Esophagus squamous epithelium (tissue), 5 donors: ENCODE measurements around the gene TBC1D10A. TPM values are rescaled to one million over a fixed set of nuclear protein-coding genes. Genes with fewer than 3 reads are reported as not detected.
A peak's percentile ranks its signal among the peaks of the same experiment; 100 is the strongest.

Experiments used
- DNase-seq: peaks from one replicate; lab custom pipeline; 2025; lab: John Stamatoyannopoulos, UW
- H3K27ac ChIP-seq, 4 donors: fragments of 200-600 bp; sonication (generic); one replicate each; pipeline ENCODE4 v1.5.1; 2016 to 2019; ENCODE audit warnings: mild to moderate bottlenecking in 1 of 4
- H3K27me3 ChIP-seq, 4 donors: fragments of 200-600 bp; sonication (generic); 1 replicate in 3 of 4; 2 replicates in 1 of 4; pipeline versions ENCODE4 v1.5.1 to v1.6.0; 2017 to 2021; ENCODE audit warnings: antibody characterized with exemption in 1 of 4
- H3K36me3 ChIP-seq, 3 donors: fragments of 200-600 bp; sonication (generic); one replicate each; pipeline ENCODE4 v1.5.1; 2016 to 2019
- H3K4me1 ChIP-seq, 3 donors: fragments of 200-600 bp; sonication (generic); one replicate each; pipeline ENCODE4 v1.5.1; 2017 to 2019
- H3K4me3 ChIP-seq, 4 donors: fragments of 200-600 bp; sonication (generic); 1 replicate in 3 of 4; 2 replicates in 1 of 4; pipeline ENCODE4 v1.5.1; 2016 to 2019; ENCODE audit warnings: mild to moderate bottlenecking in 2 of 4, moderate library complexity in 1 of 4
- H3K9me3 ChIP-seq, 3 donors: fragments of 200-600 bp; sonication (generic); one replicate each; pipeline ENCODE4 v1.5.1; 2016 to 2019
- CTCF ChIP-seq, 6 experiments: fragments of 450-650 bp in 4 of 6; fragments of 200-600 bp in 2 of 6; sonication (generic) in 2 of 6; IDR thresholded peaks; one replicate each; pipeline ENCODE4 v1.5.1; 2016 to 2019; ENCODE audit warnings: antibody characterized with exemption in 6 of 6, mild to moderate bottlenecking in 4 of 6, moderate library complexity in 4 of 6
- POLR2A ChIP-seq, 4 donors: fragments of 450-650 bp; IDR thresholded peaks; one replicate each; pipeline ENCODE4 v1.6.1; 2017; ENCODE audit warnings: antibody characterized with exemption in 4 of 4, mild to moderate bottlenecking in 4 of 4, moderate library complexity in 3 of 4
- WGBS, 2 donors: methylation state at CpG; one replicate each; pipeline ENCODE4 v1.1.5; 2018; 5-methylcytosine and 5-hydroxymethylcytosine counted together
- intact Hi-C: fragments of 100-400 bp; cut with DNase I; formaldehyde crosslinking; loops from one replicate; pipeline ENCODE4 v1.15.0; 2022
- total RNA-seq, 4 donors: library from RNA; depleted of rRNA; stranded (reverse); fragments of >200 nt; gene quantifications; one replicate each; pipeline ENCODE4 v1.1.0, GENCODE V29; 2016
- donor health status: DM: yes; HTN: yes; CAD: no.

TBC1D10A gene
- total RNA-seq, 4 donors from 2014 or later: 40.7 to 55.1 (median 47.0) TPM

- WGBS, 2 donors: 31 to 62% methylated on average over 3 to 5 of the region's 13 CpGs
- Histone ChIP-seq H3K36me3 (peaks cover 28 to 59% (median 32%) of the 10 kb centered on the region in 3 donors), H3K4me3 (no peak overlapping the region), H3K4me1 (peaks cover 56 to 93% (median 60%) of the 10 kb centered on the region in 3 donors), H3K9me3 (no peaks in the 10 kb centered on the region), H3K27me3 (no peaks in the 10 kb centered on the region), H3K27ac (peak overlapping the region; percentile 96 to 99 (median 97))
- intact Hi-C loops: no loop called here
- no peak for DNase-seq
- TF ChIP-seq CTCF (IDR thresholded peaks at IDR 0.05): peak in 3 of 6 experiments; percentile 1 to 14 (median 11)
- TF ChIP-seq POLR2A (IDR thresholded peaks at IDR 0.05): no peak
Observed at GRCh38 chr22:30291058-30291892, 35.5 kb downstream of the TBC1D10A start.

- no peak for DNase-seq
- Histone ChIP-seq H3K9me3 (no peaks in the 10 kb centered on the region), H3K4me3 (peak overlapping the region in 3 of 4 donors; percentile 78 to 99 (median 87)), H3K4me1 (peaks cover 54 to 89% (median 56%) of the 10 kb centered on the region in 3 donors), H3K27me3 (no peaks in the 10 kb centered on the region), H3K27ac (peak overlapping the region; percentile 96 to 99 (median 97)), H3K36me3 (peaks cover 26 to 59% (median 30%) of the 10 kb centered on the region in 3 donors)
- WGBS, 2 donors: 0% methylated on average over 2 of the region's 3 CpGs; no CpG with 5 or more reads in 1 of the 2 donors
- TF ChIP-seq POLR2A (IDR thresholded peaks at IDR 0.05) (no peak), CTCF (IDR thresholded peaks at IDR 0.05) (no peak)
- intact Hi-C loops: no loop called here
Observed at GRCh38 chr22:30290342-30291057, 36.2 kb downstream of the TBC1D10A start.

- H3K27me3 ChIP-seq: no peaks in the 10 kb centered on the region
- H3K4me1 ChIP-seq: peaks cover 54 to 84% (median 56%) of the 10 kb centered on the region in 3 donors
- 6% methylated on average over 11 of the region's 12 CpGs; no CpG with 5 or more reads in 1 of the 2 donors for WGBS, 2 donors
- TF ChIP-seq POLR2A (IDR thresholded peaks at IDR 0.05) (no peak), CTCF (IDR thresholded peaks at IDR 0.05) (no peak)
- no peaks in the 10 kb centered on the region for H3K9me3 ChIP-seq
- peaks cover 28 to 59% (median 33%) of the 10 kb centered on the region in 3 donors for H3K36me3 ChIP-seq
- peak overlapping the region; percentile 96 to 99 (median 97) for H3K27ac ChIP-seq
- no peak for DNase-seq
- H3K4me3 ChIP-seq: peak overlapping the region; percentile 66 to 99 (median 82)
- intact Hi-C loops: loop anchor here (5.0 kb wide), 2 partner anchors 37 to 97 kb away; partner anchors contain the start of genes RNF215 and TBC1D10A
Observed at GRCh38 chr22:30289980-30290313, 36.8 kb downstream of the TBC1D10A start.

- Histone ChIP-seq H3K4me3 (peak within 1 kb of the TSS; percentile 66 to 99 (median 82)), H3K9me3 (no peaks in the 10 kb centered on the region), H3K27me3 (no peaks in the 10 kb centered on the region), H3K36me3 (peaks cover 28 to 59% (median 29%) of the 10 kb centered on the region in 3 donors), H3K27ac (peak within 1 kb of the TSS; percentile 96 to 99 (median 97)), H3K4me1 (peaks cover 50 to 78% (median 56%) of the 10 kb centered on the region in 3 donors)
- DNase-seq: peak; percentile 82
- intact Hi-C loops: loop anchor here (5.0 kb wide), 2 partner anchors 38 to 98 kb away; partner anchors contain the start of genes RNF215 and TBC1D10A
- WGBS, 2 donors: 0 to 7% methylated on average over 1 to 2 of the region's 85 CpGs
- peak in 3 of 4 donors; percentile 55 to 81 (median 77) for TF ChIP-seq POLR2A (IDR thresholded peaks at IDR 0.05)
- TF ChIP-seq CTCF (IDR thresholded peaks at IDR 0.05): no peak
Observed at GRCh38 chr22:30289141-30289979, 37.4 kb downstream of the TBC1D10A start, which contains the start of gene CASTOR1. CASTOR1 (minus strand) TSS chr22:30289505; CDS start chr22:30289497, 8 bp downstream.
